Breast epithelium (tissue), 3 donors: ENCODE results near the gene SLC16A6.

Experiments
- POLR2A ChIP-seq: fragments of 450-650 bp; IDR thresholded peaks from one replicate; pipeline ENCODE4 v1.6.1; 2016; ENCODE audit warnings: antibody characterized with exemption, mild to moderate bottlenecking, moderate library complexity
- TF ChIP-seq, protein P1 (sequence below), 3 donors: fragments of 450-650 bp; IDR thresholded peaks; one replicate each; pipeline ENCODE4 v1.5.1; 2016 to 2017; ENCODE audit warnings: antibody characterized with exemption in 3 of 3, mild to moderate bottlenecking in 3 of 3, moderate library complexity in 3 of 3

DNA sequence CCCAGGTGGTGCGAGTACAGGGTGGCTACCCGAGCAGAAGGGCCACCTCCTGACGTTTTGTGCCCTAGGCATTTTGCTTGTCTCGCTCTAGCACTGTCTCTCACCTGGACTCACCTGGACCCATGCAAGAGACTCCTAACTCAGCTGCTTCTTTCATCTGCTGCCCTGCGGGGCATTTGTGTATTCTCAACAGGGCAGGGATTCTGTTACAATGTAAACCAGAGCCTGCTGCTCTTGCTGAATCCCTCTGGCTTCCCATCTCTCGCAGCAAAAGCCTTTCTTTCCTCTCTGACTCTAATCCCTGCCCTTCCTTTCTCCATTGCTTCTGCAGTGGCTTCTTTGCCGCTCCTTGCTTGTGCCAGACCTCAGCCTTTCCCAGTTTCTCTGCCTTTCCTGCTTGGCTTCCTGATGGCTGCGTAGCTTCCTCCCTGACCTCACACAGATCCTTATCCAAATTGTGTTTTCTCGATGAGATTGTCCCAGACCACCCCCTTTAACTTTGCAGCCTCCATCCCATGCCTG lies 10.6 kb upstream of the SLC16A6 start:
- TF ChIP-seq, protein P1, sequence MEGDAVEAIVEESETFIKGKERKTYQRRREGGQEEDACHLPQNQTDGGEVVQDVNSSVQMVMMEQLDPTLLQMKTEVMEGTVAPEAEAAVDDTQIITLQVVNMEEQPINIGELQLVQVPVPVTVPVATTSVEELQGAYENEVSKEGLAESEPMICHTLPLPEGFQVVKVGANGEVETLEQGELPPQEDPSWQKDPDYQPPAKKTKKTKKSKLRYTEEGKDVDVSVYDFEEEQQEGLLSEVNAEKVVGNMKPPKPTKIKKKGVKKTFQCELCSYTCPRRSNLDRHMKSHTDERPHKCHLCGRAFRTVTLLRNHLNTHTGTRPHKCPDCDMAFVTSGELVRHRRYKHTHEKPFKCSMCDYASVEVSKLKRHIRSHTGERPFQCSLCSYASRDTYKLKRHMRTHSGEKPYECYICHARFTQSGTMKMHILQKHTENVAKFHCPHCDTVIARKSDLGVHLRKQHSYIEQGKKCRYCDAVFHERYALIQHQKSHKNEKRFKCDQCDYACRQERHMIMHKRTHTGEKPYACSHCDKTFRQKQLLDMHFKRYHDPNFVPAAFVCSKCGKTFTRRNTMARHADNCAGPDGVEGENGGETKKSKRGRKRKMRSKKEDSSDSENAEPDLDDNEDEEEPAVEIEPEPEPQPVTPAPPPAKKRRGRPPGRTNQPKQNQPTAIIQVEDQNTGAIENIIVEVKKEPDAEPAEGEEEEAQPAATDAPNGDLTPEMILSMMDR (IDR thresholded peaks at IDR 0.05), result no peak
- TF ChIP-seq POLR2A, result no peak
